ENCODE measurements around the gene CCDC81.
"Not testable (repeated sequence)": the region's sequence is repeated elsewhere in the genome, so short reads cannot be mapped to it uniquely, and the experiment has no call there.

CCDC81 gene

DNA sequence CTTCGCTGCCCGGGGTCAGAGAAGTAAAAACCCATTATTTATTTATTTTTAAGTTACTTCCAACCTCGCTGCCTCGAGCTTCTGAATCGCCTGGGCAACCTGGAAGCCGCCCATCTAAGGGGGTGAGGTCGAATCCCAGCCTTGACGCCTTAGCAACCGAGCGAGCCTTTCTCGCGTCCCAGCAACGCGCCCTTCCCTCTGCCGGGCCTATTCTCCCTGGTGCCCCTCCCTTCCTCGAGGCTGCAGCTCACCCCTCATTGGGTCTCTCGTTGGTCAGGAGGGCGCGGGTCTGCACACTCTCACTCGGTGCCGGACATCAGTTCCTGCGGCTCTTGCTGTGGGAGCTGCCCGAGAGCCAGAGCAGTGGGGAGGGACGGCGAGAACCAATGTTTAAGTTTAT, at the start of gene CCDC81:
Gene CCDC81, plus strand, starts transcription at position 302 of the 400 bp plus-strand sequence. CDS start 277 bp downstream, outside the sequence.
- DNase-seq (ENCODE audit: low read depth): no peak

DNA sequence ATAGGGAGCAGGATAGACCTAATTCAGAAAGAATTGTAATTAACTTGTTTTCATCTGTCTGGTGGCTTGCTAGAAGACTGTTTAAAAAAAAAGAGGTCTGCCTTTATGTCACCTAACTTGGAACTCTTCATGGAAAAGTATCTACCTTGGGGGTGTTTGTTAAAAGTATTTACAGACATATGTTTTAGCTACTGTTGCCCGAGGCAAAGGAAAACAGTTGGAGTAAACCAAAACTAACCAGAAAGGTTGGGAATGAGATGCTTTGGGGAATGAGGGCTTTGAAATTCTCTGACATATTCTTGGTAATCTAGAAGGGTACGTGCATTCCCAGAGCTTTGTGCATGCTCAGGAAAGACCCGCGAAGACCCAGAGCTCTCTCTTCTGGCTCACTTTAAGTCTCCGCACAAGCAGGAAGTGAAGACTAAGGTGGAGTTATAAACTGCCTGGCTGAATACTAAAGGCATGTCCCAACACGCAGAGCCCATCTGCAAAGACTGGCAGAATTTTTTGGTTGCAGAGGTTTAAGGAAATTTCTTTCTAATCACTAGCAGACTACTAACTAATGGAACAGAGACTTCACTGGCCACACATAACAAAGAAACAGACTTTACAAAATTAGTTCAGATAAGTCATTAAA, 39.4 kb upstream of the CCDC81 start:
- DNase-seq (ENCODE audit: low read depth): no peak

DNA sequence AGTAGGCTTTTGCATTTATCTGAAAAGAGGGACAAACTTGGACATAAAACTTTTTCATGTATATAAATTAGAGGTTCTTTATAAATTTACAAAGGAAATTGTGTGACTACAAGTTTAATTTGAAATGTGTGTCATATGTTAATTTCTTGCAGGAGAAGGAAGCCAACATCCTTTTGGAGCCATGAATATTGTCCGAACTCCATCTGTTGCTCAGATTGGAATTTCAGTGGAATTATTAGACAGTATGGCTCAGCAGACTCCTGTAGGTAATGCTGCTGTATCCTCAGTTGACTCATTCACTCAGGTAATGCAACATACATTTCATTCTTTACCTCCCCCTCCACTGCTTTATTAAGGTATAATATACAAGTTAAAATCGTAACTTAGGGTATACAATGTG, 37.5 kb upstream of the CCDC81 start:
- DNase-seq (ENCODE audit: low read depth): no peak

DNA sequence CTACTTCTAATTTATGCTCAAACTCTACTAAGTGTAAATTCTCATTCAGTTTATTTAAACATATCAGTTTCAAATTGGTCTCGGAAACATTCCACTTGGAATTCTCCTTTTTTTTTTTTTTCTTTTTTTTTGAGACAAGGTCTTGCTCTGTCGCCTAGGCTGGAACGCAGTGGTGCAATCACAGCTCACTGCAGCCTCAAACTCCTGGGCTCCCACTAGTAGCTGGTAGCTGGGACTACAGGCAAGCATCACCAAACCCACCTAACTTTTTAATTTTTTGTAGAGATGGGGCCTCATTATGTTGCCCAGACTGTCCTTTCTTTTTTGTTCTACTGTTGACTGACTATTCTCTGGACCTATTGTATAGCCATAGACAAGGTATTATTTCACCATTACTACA, 33.3 kb upstream of the CCDC81 start:
- no peak for DNase-seq (ENCODE audit: low read depth)

DNA sequence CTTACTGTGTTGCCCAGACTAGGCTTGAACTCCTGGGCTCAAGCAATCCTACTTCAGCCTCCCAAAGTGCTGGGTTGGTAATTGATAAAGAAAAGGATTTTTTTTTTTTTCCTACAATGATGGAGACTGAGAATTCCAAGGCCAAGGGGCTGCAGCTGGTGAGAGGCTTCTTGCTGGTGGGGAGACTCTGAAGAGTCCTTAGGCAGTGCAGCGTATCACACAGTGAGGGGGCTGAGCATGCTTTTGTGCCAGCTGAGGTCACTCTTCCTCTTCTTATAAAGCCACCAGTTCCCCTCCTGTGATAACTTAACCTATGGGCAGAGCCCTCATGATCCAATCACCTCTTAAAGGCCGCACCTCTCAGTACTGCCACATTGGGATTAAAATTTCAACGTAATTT, 28.2 kb upstream of the CCDC81 start:
- DNase-seq (ENCODE audit: low read depth): no peak

DNA sequence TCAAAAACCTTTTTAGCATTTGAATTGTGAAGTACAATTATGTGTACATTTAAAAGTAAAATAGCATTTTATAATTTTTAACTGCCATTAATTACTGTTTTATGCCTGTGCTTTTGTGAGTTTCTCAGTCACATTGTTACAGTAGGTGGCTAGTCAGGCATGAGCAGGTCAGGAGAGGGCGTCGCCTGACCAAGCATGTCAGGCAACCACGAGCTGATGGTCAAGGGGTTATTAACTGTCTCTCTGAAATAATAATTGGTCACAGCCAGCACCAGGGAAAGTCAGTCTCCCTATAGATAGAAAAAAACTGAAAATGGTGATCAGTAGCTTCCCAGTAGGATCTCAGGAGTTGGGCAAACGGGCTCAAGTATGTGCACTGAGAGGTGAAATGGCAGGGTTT, 19.4 kb upstream of the CCDC81 start:
- DNase-seq (ENCODE audit: low read depth): no peak

DNA sequence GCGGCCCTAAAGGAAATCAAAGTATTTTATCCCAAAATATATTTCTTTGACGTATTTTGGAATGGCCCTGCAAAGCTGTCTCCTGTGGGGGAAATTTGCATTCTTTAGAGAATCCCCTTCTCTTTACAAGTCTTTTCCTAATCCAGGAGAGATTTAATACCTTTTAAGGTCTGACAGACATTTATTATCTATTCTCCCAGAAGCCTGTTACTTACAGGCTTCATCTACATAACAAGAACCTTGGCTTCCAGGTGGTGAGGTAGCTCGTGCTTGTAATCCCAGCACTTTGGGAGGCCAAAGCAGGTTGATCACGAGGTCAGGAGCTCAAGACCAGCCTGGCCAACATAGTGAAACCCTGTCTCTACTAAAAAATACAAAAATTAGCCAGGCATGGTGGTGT, 17.3 kb upstream of the CCDC81 start:
- DNase-seq (ENCODE audit: low read depth): not testable (repeated sequence)

DNA sequence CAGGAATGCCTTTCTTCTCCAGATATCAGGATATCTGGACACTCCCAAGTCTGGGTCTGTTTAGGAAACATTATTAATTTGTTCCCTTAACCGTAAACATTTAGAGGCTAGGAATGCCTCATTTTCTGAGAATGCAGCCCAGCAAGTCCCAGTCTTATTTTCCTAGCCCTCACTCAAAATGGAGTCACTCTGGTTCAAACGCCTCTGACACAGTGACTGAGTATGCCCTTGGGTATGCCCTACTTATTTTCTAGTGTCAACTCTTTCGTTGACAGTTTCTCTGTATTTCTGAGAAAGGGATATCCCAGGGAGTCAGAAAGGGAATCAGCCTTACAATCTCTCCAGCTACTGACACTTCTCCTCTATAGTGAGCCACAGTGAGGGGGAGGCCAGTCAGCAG, 16.0 kb upstream of the CCDC81 start:
- DNase-seq (ENCODE audit: low read depth): no peak

DNA sequence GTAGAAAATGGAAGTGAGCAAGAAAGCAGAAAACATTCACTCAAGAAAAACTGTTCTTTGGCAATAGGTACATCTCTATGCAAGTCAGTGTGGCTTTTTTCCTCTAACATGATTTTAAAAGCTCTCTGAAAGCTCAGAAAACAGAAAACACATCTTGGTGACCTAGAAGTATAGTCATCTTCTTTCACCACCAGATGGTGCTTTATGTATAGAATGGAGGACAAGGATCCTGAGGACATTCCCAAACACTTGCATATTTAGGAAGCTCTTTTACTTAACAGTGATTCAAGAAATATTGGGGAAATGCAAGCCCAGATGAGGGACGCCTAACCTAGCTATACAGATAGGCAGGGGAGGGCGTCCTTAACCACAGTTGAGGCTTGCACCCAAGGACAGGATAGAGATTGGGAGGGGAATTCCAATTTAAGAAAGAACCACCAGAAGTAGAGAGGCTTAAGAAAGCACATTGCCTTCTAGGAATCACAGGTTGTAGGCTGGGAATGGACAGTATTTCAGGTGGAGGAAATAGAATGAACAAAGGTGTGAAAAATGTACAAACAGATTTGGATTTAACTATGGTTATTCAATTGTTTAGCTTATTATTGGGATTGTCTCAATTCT, 13.8 kb upstream of the CCDC81 start:
- DNase-seq (ENCODE audit: low read depth): no peak

DNA sequence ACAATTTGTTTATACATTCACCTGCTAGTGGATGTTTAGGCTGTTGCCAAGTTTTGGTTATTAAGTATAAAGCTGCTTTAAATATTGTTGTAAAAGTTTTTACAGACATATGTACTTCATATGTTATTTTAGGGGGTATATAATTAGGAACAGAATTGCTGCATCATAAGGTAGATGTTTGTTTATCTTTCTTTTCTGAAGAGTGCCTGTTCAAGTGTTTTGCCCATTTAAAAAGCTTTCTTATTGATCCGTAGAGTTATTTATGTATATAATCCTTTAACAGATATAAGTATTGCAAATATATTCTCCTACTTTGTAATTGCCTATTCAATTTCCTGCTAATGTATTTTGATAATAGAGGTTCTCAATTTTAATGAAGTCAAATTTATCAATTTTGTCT, 11.3 kb upstream of the CCDC81 start:
- no peak for DNase-seq (ENCODE audit: low read depth)

DNA sequence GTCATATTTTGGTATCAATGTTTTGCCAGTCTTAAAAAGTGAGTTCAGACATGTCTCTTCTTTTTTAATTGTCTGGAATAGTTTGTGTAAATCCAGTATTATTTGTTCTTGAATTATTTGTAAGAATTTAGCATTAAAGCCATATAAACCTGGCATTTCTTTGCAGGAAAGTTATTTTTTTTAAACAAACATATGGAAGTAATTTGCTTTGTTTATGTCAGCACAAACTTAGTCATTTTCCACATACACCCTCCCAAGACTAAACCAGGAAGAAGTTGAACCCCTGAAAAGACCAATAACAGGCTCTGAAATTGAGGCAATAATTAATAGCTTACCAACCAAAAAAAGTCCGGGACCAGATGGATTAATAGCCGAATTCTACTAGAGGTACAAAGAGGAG, 9.1 kb upstream of the CCDC81 start:
- no peak for DNase-seq (ENCODE audit: low read depth)

DNA sequence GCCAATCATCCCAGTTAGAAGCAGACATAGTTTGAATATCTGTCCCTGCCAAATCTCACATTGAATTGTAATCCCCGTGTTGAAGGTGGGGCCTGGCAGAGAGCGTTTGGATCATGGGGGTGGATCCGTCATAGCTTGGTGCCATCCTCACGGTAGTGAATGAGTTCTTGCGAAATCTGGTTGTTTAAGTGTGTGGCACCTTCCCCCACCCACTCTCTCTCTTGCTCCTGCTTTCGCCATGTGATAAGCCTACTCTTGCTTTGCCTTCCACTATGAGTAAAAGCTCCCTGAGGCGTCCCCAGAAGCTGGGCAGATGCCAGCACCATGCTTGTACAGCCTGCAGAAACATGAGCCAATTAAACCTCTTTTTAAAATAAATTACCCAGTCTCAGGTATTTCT, 5.0 kb upstream of the CCDC81 start:
- no peak for DNase-seq (ENCODE audit: low read depth)

DNA sequence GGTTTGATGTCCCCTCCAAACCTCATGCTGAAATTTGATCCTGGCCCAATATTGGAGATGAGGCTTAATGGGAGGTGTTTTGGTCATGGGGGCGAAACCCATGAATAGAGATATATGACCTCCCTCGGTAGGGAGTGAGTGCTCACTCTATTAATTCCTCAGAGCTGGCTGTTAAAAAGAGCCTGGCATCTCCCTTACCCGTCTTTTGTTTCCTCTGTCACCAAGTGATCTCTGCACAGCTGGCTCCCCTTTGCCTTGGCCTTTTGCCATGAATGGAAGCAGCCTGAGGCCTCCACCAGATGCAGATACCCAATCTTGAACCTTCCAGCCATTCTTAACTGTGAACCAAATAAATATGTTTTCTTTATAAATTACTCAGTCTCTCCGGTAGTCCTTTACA, 4.5 kb upstream of the CCDC81 start:
- no peak for DNase-seq (ENCODE audit: low read depth)

DNA sequence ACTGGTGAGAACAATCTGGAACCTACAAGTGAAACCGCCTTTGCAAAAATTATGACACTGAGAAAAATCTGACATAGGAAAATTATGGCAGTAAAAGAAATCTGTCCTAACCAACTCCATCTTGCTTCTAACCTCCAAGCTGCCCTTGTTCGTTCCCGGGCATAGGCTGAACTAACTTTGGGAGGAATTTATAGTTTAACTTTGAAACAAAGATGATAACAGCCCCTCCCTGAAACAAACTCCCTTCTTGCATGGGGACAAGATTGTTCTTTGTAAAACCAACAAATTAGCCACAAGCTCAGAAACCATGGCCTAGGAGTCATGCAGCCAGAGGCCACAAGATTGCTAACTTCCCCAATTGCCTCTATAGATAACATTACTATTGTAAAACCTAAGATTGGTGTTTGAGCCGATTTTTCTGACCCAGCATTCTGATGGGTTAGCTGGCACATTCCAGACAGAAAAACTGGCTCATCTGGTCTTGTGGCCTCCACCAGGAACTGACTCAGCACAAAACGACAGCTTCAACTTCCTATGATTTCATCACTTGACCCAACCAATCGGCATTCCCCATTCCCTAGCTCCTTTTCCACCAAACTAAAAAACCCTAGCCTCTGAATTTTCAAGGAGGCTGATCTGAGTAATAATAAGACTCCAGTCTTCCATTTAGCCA, 3.6 kb upstream of the CCDC81 start:
- no peak for DNase-seq (ENCODE audit: low read depth)

DNA sequence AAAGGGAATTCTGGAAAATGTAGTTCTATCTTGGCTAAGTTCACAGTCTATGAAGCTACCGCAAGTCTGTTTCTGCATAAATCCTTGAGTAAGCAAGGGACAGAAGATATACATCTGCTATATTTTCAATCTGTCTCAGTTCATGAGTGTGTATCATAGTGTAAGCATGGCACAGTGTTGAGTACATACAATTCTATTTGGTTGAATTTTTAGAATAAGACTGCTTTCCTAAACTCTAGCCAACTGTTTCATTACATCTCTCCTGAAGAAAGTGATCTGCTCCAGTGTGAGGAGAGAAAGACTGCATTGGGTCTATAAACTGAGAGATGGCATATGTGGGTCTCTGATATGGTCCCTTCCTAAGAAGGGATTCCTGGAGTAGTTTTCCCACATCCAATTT, 2.6 kb upstream of the CCDC81 start:
- no peak for DNase-seq (ENCODE audit: low read depth)

DNA sequence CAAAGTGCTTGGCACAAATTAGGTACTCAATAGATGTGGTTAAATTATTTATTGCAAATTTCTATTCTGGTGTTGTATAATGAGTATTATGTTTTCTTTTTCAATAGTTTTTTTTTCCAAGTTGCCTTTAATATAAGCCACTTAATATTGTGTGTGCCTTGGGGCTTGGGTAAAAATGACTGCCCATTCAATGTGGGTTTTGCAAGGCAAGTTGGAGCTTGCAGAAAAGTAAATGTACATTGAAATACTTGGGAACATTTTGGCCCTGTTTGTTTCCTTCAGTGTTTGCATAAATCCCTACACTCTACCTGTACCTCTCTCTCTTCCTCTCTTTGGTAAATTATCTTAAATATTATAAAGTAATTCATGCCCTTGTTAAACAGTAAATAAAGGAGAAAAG, 2.1 kb upstream of the CCDC81 start:
- no peak for DNase-seq (ENCODE audit: low read depth)

DNA sequence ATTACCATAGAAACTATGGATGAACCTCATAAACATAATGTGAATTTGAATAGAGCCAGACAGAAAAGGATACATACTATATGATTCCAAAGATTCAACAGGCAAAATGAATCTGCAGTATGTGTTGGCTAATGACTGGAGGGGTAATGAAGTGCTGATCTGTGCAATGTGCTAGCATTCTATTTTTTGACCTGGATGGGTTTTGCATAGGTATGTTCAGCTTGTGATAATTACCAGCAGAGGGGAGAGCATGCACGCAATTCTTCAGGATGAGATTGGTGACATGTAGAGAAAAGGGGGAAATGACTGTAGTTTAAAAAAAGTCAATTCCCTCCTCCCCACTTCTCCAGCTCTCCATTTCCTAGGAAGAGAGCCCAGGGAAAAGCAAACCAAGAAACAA, 618 bp upstream of the CCDC81 start:
- no peak for DNase-seq (ENCODE audit: low read depth)

DNA sequence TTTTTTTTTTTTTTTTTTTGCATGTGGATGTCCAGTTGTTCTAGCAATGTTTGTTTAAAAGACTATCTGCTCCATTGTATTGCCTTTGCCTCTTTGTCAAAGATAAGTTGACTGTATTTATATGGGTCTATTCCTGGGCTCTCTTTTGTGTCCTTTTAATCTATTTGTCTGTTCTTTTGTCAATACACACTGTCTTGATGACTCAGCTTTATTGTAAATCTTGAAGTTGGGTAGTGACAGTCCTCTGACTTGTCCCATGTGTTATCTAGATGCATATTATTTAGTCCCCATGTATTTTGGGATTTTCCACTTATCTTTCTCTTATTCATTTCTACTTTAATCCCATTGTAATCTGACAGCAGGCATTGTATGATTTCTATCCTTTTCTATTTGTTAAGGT, 3.3 kb downstream of the CCDC81 start:
- no peak for DNase-seq (ENCODE audit: low read depth)

DNA sequence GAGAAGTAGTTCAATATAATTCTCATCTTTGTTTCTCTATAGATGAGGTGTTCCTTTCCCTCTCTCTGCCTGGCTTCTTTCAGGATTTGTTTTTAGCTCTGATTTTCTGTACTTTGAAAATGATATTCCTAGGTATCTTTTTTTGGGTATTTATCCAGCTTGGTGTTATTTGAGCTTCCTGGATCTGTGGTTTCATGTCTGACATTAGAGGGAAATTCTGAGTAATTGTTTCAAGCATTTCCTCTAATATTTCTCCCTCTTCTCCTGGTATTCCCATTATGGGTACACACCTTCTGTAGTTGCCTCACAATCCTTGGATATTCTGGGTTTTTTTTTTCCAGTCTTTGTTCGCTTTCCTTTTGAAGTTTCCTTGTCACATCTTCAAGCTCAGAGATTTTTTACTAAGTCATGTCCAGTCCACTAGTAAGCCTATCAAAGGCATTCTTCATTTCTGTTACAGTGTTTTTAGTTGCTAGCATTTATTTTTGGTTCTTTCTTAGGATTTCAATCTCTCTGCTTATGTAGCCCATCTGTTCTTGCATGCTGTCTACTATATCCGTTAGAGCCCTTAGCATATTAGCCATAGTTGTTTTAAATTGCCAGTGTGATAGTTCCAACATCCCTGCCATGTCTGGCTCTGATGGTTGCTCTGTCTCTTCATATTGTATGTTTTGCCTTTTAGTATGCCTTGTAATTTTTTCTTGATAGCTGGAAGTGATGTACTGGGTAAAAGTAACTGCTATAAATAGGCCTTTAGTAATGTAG, 5.8 kb downstream of the CCDC81 start:
- DNase-seq (ENCODE audit: low read depth): no peak

DNA sequence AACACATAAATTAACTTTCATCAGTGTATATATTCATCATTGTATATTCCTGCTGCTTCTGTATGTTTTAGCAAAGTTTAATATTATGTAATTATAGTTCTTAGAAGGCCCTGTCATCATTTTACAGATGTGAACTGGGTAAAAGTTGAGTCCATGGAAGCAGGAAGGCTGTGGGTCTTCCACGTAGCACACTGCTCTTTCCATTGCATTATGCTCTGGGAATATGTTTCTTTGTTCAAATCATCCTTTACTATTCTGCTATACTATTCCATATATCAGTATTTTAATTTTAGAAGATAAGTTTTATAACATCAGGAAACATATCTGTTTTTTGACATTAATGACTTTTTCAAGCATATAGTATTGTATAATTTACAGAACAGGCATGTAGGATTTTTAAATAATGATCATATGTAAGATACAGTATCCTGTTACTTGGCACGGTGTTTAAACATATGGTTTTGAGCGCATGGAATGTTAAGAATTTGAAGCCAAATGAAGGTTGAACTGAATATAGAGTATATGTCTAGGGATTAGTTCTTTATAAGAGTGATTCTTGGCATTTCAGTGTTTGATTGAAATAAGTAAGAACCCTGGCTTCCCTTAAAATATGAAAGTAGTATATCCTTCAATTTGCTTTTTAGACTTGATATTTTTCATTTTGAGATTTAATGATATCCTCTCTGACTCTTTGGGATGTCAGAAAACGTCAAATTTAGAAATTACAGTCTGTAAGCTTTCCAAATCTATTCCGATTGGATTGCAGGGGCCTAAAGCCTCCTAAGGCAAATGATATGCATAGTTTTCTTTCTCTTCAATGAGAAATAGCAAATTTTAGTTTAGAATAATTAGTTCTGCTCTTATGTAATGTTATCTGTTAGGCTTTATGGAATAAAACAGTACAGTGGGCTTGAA, 8.6 kb downstream of the CCDC81 start:
- DNase-seq (ENCODE audit: low read depth): no peak

DNA sequence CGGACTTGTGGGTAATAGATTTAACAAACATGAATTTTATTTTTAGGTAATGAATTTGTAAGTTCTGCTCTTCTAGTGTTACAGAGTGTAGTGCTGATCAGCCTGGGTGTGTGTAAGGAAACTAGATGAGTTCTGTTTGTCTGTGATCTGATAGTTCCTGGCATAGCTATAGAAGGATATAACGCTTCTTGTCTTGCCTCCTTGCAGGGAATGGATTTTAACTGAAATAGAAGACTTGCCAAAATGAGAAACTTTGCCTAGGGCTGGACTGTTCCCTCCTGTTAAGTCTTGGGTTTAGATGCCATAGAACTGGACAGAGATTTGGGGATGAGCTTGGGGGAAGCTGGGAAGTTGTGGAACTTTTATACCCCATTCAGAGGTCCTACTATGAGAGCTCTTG, 11.6 kb downstream of the CCDC81 start:
- no peak for DNase-seq (ENCODE audit: low read depth)

DNA sequence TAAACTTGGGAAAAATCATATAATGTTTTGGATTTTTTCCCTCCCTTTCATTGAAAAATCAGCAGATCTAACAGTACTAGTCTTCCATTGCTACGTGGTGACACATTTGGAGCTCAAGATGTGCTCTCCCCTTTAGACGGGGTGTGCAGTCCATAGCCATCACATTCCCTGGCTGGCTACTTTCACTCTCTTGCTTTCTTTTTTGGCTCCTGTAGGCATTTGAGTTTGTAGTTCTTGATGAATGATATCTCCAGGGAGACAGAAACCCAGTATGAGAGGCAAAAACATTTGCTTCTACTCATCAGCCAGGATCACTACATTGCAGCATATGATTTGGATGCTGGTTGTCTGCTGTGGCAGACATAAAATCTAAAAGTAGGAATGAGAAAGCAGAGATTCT, 12.1 kb downstream of the CCDC81 start:
- no peak for DNase-seq (ENCODE audit: low read depth)

Measured in stimulated activated CD8-positive, alpha-beta memory T cell treated with anti-CD3 and anti-CD28 coated beads, Interleukin-7, amount 100 ng/mL, for 24 hours (primary cell).